ENCODE data around the gene TMEM131L. TPM values are rescaled to one million over a fixed set of nuclear protein-coding genes. Genes with fewer than 3 reads are reported as not detected.

Gene TMEM131L
- total RNA-seq, 2 experiments from 2014 or later = 51.7 to 52.4 TPM

GRCh38 chr4:153485359-153485758 is 19.2 kb downstream of the TMEM131L start:
- intact Hi-C loops (cut with micrococcal nuclease) = loop anchor here (5.0 kb wide), 2 partner anchors 53 to 138 kb away; no protein-coding TSS in a partner anchor
- no peaks in the 10 kb centered on the region for H3K9me3 Mint-ChIP-seq
- TF ChIP-seq CTCF (IDR thresholded peaks at IDR 0.05) = no peak
- no peak for ATAC-seq
- CTCF ChIA-PET = interaction anchor here (0.9 to 2.9 kb wide), 3 partner anchors 19 to 141 kb away, joined by 3 to 12 read pairs (median 3); partner anchors contain the start of gene TMEM131L
- peaks cover 24% of the 10 kb centered on the region for H3K36me3 Mint-ChIP-seq (ENCODE audit: low read depth)
- POLR2A ChIA-PET = interaction anchor here (0.6 kb wide), 1 partner anchor 93 kb away, joined by 3 read pairs; no protein-coding TSS in a partner anchor
- no peak overlapping the region for H3K4me3 Mint-ChIP-seq
- H3K27me3 Mint-ChIP-seq = no peaks in the 10 kb centered on the region
- DNase-seq = no peak
- peak overlapping the region; percentile 95 for H3K27ac Mint-ChIP-seq
- H3K4me1 Mint-ChIP-seq (ENCODE audit: low read depth) = peaks cover 70% of the 10 kb centered on the region

GRCh38 chr4:153485860-153486259 is 19.7 kb downstream of the TMEM131L start:
- Mint-ChIP-seq H3K4me1 (ENCODE audit: low read depth) (peaks cover 68% of the 10 kb centered on the region), H3K4me3 (no peak overlapping the region), H3K27ac (peak overlapping the region; percentile 95), H3K36me3 (ENCODE audit: low read depth) (peaks cover 21% of the 10 kb centered on the region), H3K9me3 (no peaks in the 10 kb centered on the region), H3K27me3 (no peaks in the 10 kb centered on the region)
- CTCF ChIA-PET = interaction anchor here (0.9 to 2.9 kb wide), 9 partner anchors 11 to 142 kb away, joined by 3 to 12 read pairs (median 6); partner anchors contain the start of gene TMEM131L
- intact Hi-C loops (cut with micrococcal nuclease) = loop anchor here (5.0 kb wide), 2 partner anchors 54 to 139 kb away; no protein-coding TSS in a partner anchor
- DNase-seq = no peak
- no peak for TF ChIP-seq CTCF (IDR thresholded peaks at IDR 0.05)
- POLR2A ChIA-PET = interaction anchor here (0.8 to 4.9 kb wide), 7 partner anchors 8 to 45 kb away, joined by 3 to 36 read pairs (median 12); partner anchors contain the start of gene TMEM131L
- ATAC-seq = no peak

- no peak for TF ChIP-seq CTCF (IDR thresholded peaks at IDR 0.05)
- Mint-ChIP-seq H3K27ac (peak overlapping the region; percentile 95), H3K9me3 (no peaks in the 10 kb centered on the region), H3K27me3 (no peaks in the 10 kb centered on the region), H3K4me1 (ENCODE audit: low read depth) (peaks cover 69% of the 10 kb centered on the region), H3K36me3 (ENCODE audit: low read depth) (peaks cover 19% of the 10 kb centered on the region), H3K4me3 (peak overlapping the region; percentile 69)
- DNase-seq (peak; percentile 62), ATAC-seq (peak; percentile 16)
- POLR2A ChIA-PET = interaction anchor here (0.8 to 4.9 kb wide), 10 partner anchors 8 to 85 kb away, joined by 3 to 36 read pairs (median 9); partner anchors contain the start of gene TMEM131L
- CTCF ChIA-PET = interaction anchor here (0.9 to 2.9 kb wide), 10 partner anchors 11 to 143 kb away, joined by 3 to 12 read pairs (median 6); partner anchors contain the start of gene TMEM131L
- intact Hi-C loops (cut with micrococcal nuclease) = loop anchor here (5.0 kb wide), 2 partner anchors 54 to 139 kb away; no protein-coding TSS in a partner anchor
These were observed 20.4 kb downstream of the TMEM131L start for GRCh38 chr4:153486281-153487151.

GRCh38 chr4:153488006-153488891 is 22.1 kb downstream of the TMEM131L start:
- Mint-ChIP-seq H3K4me1 (ENCODE audit: low read depth) (peaks cover 64% of the 10 kb centered on the region), H3K27ac (peak overlapping the region; percentile 95), H3K4me3 (peak overlapping the region; percentile 69), H3K36me3 (ENCODE audit: low read depth) (peaks cover 22% of the 10 kb centered on the region), H3K9me3 (no peaks in the 10 kb centered on the region), H3K27me3 (no peaks in the 10 kb centered on the region)
- ATAC-seq (peak; percentile 64), DNase-seq (peak; percentile 91)
- intact Hi-C loops (cut with micrococcal nuclease) = loop anchor here (1.0 to 5.0 kb wide), 6 partner anchors 9 to 141 kb away; no protein-coding TSS in a partner anchor
- no peak for TF ChIP-seq CTCF (IDR thresholded peaks at IDR 0.05)
- POLR2A ChIA-PET = interaction anchor here (0.5 to 4.9 kb wide), 13 partner anchors 10 to 124 kb away, joined by 3 to 36 read pairs (median 6); partner anchors contain the start of gene TMEM131L
- CTCF ChIA-PET = interaction anchor here (0.8 to 2.9 kb wide), 15 partner anchors 10 to 143 kb away, joined by 3 to 12 read pairs (median 6); partner anchors contain the start of gene TMEM131L
